ENCODE results near the gene CELA3A. TPM values are rescaled to one million over a fixed set of nuclear protein-coding genes. Genes with fewer than 3 reads are reported as not detected.
"Not testable (repeated sequence)": the region's sequence is repeated elsewhere in the genome, so short reads cannot be mapped to it uniquely, and the experiment has no call there.

CELA3A gene
- total RNA-seq, 2 donors from 2014 or later = not detected

GRCh38 chr1:21970523-21970922 lies 30.9 kb upstream of the CELA3A start:
- not testable (repeated sequence) for H3K4me1 Mint-ChIP-seq (ENCODE audit: low read depth); H3K36me3 Mint-ChIP-seq (ENCODE audit: insufficient read depth in 2 of 2); H3K27ac Mint-ChIP-seq; H3K4me3 Mint-ChIP-seq; H3K27me3 Mint-ChIP-seq (ENCODE audit: low read depth); ATAC-seq (replicated peaks in 1 of 2); DNase-seq; H3K9me3 Mint-ChIP-seq

GRCh38 chr1:21972973-21973441 lies 28.4 kb upstream of the CELA3A start:
- H3K4me3 Mint-ChIP-seq; H3K36me3 Mint-ChIP-seq (ENCODE audit: insufficient read depth in 2 of 2); H3K9me3 Mint-ChIP-seq; DNase-seq; H3K4me1 Mint-ChIP-seq (ENCODE audit: low read depth); H3K27me3 Mint-ChIP-seq (ENCODE audit: low read depth); H3K27ac Mint-ChIP-seq; ATAC-seq (replicated peaks in 1 of 2): not testable (repeated sequence)

- H3K4me1 Mint-ChIP-seq (ENCODE audit: low read depth); DNase-seq; ATAC-seq (replicated peaks in 1 of 2); H3K27me3 Mint-ChIP-seq (ENCODE audit: low read depth); H3K4me3 Mint-ChIP-seq; H3K36me3 Mint-ChIP-seq (ENCODE audit: insufficient read depth in 2 of 2); H3K27ac Mint-ChIP-seq; H3K9me3 Mint-ChIP-seq: not testable (repeated sequence)
These were observed 27.5 kb upstream of the CELA3A start for GRCh38 chr1:21973948-21974347.

- not testable (repeated sequence) for H3K36me3 Mint-ChIP-seq (ENCODE audit: insufficient read depth in 2 of 2); H3K9me3 Mint-ChIP-seq; DNase-seq; H3K27ac Mint-ChIP-seq; H3K4me3 Mint-ChIP-seq; ATAC-seq (replicated peaks in 1 of 2); H3K4me1 Mint-ChIP-seq (ENCODE audit: low read depth); H3K27me3 Mint-ChIP-seq (ENCODE audit: low read depth)
These were observed 26.8 kb upstream of the CELA3A start for GRCh38 chr1:21974699-21975098.

GRCh38 chr1:21975296-21975695 lies 26.2 kb upstream of the CELA3A start:
- H3K4me3 Mint-ChIP-seq; H3K27ac Mint-ChIP-seq; ATAC-seq (replicated peaks in 1 of 2); DNase-seq; H3K36me3 Mint-ChIP-seq (ENCODE audit: insufficient read depth in 2 of 2); H3K4me1 Mint-ChIP-seq (ENCODE audit: low read depth); H3K27me3 Mint-ChIP-seq (ENCODE audit: low read depth); H3K9me3 Mint-ChIP-seq: not testable (repeated sequence)

GRCh38 chr1:21976703-21977239 lies 24.7 kb upstream of the CELA3A start, which contains the start of gene CELA3B:
TSS of gene CELA3B (plus strand) at chr1:21977022. CDS start at chr1:21977040, 18 bp downstream.
- not testable (repeated sequence) for H3K36me3 Mint-ChIP-seq (ENCODE audit: insufficient read depth in 2 of 2); H3K4me3 Mint-ChIP-seq; H3K9me3 Mint-ChIP-seq; DNase-seq; H3K4me1 Mint-ChIP-seq (ENCODE audit: low read depth); H3K27me3 Mint-ChIP-seq (ENCODE audit: low read depth); ATAC-seq (replicated peaks in 1 of 2); H3K27ac Mint-ChIP-seq

- ATAC-seq (replicated peaks in 1 of 2); H3K36me3 Mint-ChIP-seq (ENCODE audit: insufficient read depth in 2 of 2); H3K4me1 Mint-ChIP-seq (ENCODE audit: low read depth); H3K4me3 Mint-ChIP-seq; H3K9me3 Mint-ChIP-seq; H3K27me3 Mint-ChIP-seq (ENCODE audit: low read depth); H3K27ac Mint-ChIP-seq; DNase-seq: not testable (repeated sequence)
These were observed 23.2 kb upstream of the CELA3A start for GRCh38 chr1:21978209-21978608.

- not testable (repeated sequence) for H3K4me3 Mint-ChIP-seq; H3K9me3 Mint-ChIP-seq; H3K27me3 Mint-ChIP-seq (ENCODE audit: low read depth); DNase-seq; H3K27ac Mint-ChIP-seq; H3K4me1 Mint-ChIP-seq (ENCODE audit: low read depth); H3K36me3 Mint-ChIP-seq (ENCODE audit: insufficient read depth in 2 of 2)
- peak; percentile 45 to 54 for ATAC-seq (replicated peaks in 1 of 2)
These were observed 20.8 kb upstream of the CELA3A start for GRCh38 chr1:21980515-21981220.

- ATAC-seq (replicated peaks in 1 of 2); H3K4me3 Mint-ChIP-seq; H3K36me3 Mint-ChIP-seq (ENCODE audit: insufficient read depth in 2 of 2); DNase-seq; H3K9me3 Mint-ChIP-seq; H3K27ac Mint-ChIP-seq; H3K27me3 Mint-ChIP-seq (ENCODE audit: low read depth); H3K4me1 Mint-ChIP-seq (ENCODE audit: low read depth): not testable (repeated sequence)
These were observed 20.2 kb upstream of the CELA3A start for GRCh38 chr1:21981253-21981652.

- not testable (repeated sequence) for H3K4me1 Mint-ChIP-seq (ENCODE audit: low read depth); H3K36me3 Mint-ChIP-seq (ENCODE audit: insufficient read depth in 2 of 2); H3K27me3 Mint-ChIP-seq (ENCODE audit: low read depth); H3K9me3 Mint-ChIP-seq; H3K4me3 Mint-ChIP-seq; H3K27ac Mint-ChIP-seq; DNase-seq; ATAC-seq (replicated peaks in 1 of 2)
These were observed 19.3 kb upstream of the CELA3A start for GRCh38 chr1:21982122-21982521.

- H3K9me3 Mint-ChIP-seq; H3K36me3 Mint-ChIP-seq (ENCODE audit: insufficient read depth in 2 of 2); H3K4me1 Mint-ChIP-seq (ENCODE audit: low read depth); H3K27ac Mint-ChIP-seq; H3K4me3 Mint-ChIP-seq; H3K27me3 Mint-ChIP-seq (ENCODE audit: low read depth); ATAC-seq (replicated peaks in 1 of 2); DNase-seq: not testable (repeated sequence)
These were observed 17.9 kb upstream of the CELA3A start for GRCh38 chr1:21983539-21983938.

- H3K4me1 Mint-ChIP-seq (ENCODE audit: low read depth); H3K36me3 Mint-ChIP-seq (ENCODE audit: insufficient read depth in 2 of 2); H3K9me3 Mint-ChIP-seq; H3K27ac Mint-ChIP-seq; H3K4me3 Mint-ChIP-seq; H3K27me3 Mint-ChIP-seq (ENCODE audit: low read depth); DNase-seq; ATAC-seq (replicated peaks in 1 of 2): not testable (repeated sequence)
These were observed 15.6 kb upstream of the CELA3A start for GRCh38 chr1:21985893-21986292.

- not testable (repeated sequence) for H3K27me3 Mint-ChIP-seq (ENCODE audit: low read depth); H3K4me1 Mint-ChIP-seq (ENCODE audit: low read depth); DNase-seq; H3K27ac Mint-ChIP-seq; H3K36me3 Mint-ChIP-seq (ENCODE audit: insufficient read depth in 2 of 2); H3K4me3 Mint-ChIP-seq; H3K9me3 Mint-ChIP-seq; ATAC-seq (replicated peaks in 1 of 2)
These were observed 15.1 kb upstream of the CELA3A start for GRCh38 chr1:21986386-21986785.
